Breast epithelium (tissue), 4 donors: ENCODE results near the gene MINDY4. TPM values are rescaled to one million over a fixed set of nuclear protein-coding genes. Genes with fewer than 3 reads are reported as not detected.

Experiments
- DNase-seq, 2 donors: peaks; one replicate each; pipeline ENCODE4 v3.0.0-alpha.2; 2019; ENCODE audit warnings: low spot score in 2 of 2
- H3K27ac ChIP-seq, 2 donors: fragments of 200-600 bp; sonication (generic) in 1 of 2; one replicate each; pipeline ENCODE4 v1.5.1; 2016 to 2019; ENCODE audit warnings: mild to moderate bottlenecking in 1 of 2
- H3K27me3 ChIP-seq, 2 donors: fragments of 200-600 bp; sonication (generic) in 1 of 2; one replicate each; pipeline versions ENCODE4 v1.5.1 to v1.6.0; 2017 to 2019; ENCODE audit warnings: control low read depth in 1 of 2, mild to moderate bottlenecking in 1 of 2
- H3K36me3 ChIP-seq: fragments of 200-600 bp; one replicate; pipeline ENCODE4 v1.5.1; 2019
- H3K4me1 ChIP-seq, 2 donors: fragments of 200-600 bp; sonication (generic); one replicate each; pipeline ENCODE4 v1.5.1; 2016 to 2019; ENCODE audit warnings: control low read depth in 1 of 2
- H3K4me3 ChIP-seq, 3 donors: fragments of 200-600 bp; sonication (generic); 1 replicate in 2 of 3; 2 replicates in 1 of 3; pipeline ENCODE4 v1.5.1; 2016 to 2019; ENCODE audit warnings: mild to moderate bottlenecking in 3 of 3, moderate library complexity in 2 of 3
- H3K9me3 ChIP-seq, 2 donors: fragments of 200-600 bp; sonication (generic) in 1 of 2; one replicate each; pipeline ENCODE4 v1.5.1; 2016 to 2019; ENCODE audit warnings: control low read depth in 1 of 2
- POLR2A ChIP-seq: fragments of 450-650 bp; IDR thresholded peaks from one replicate; pipeline ENCODE4 v1.6.1; 2016; ENCODE audit warnings: antibody characterized with exemption, mild to moderate bottlenecking, moderate library complexity
- POLR2AphosphoS5 ChIP-seq, 3 donors: sonication (generic); formaldehyde crosslinking; IDR thresholded peaks; one replicate each; pipeline ENCODE4 v1.6.1; 2017; ENCODE audit warnings: antibody characterized with exemption in 3 of 3
- intact Hi-C: fragments of 100-400 bp; cut with DNase I; formaldehyde crosslinking; loops from one replicate; pipeline ENCODE4 v1.15.1; 2023; ENCODE audit warnings: low total_unique reads
- total RNA-seq, 3 donors: library from RNA; depleted of rRNA; stranded (reverse); fragments of >200 nt; gene quantifications; one replicate each; pipeline ENCODE4 v1.1.0, GENCODE V29; 2016
- TF ChIP-seq, protein P1 (sequence below), 3 donors: fragments of 450-650 bp; IDR thresholded peaks; one replicate each; pipeline ENCODE4 v1.5.1; 2016 to 2017; ENCODE audit warnings: antibody characterized with exemption in 3 of 3, mild to moderate bottlenecking in 3 of 3, moderate library complexity in 3 of 3

MINDY4 gene
- total RNA-seq, 3 donors from 2014 or later: 5.6 to 14.9 (median 13.8) TPM

DNA sequence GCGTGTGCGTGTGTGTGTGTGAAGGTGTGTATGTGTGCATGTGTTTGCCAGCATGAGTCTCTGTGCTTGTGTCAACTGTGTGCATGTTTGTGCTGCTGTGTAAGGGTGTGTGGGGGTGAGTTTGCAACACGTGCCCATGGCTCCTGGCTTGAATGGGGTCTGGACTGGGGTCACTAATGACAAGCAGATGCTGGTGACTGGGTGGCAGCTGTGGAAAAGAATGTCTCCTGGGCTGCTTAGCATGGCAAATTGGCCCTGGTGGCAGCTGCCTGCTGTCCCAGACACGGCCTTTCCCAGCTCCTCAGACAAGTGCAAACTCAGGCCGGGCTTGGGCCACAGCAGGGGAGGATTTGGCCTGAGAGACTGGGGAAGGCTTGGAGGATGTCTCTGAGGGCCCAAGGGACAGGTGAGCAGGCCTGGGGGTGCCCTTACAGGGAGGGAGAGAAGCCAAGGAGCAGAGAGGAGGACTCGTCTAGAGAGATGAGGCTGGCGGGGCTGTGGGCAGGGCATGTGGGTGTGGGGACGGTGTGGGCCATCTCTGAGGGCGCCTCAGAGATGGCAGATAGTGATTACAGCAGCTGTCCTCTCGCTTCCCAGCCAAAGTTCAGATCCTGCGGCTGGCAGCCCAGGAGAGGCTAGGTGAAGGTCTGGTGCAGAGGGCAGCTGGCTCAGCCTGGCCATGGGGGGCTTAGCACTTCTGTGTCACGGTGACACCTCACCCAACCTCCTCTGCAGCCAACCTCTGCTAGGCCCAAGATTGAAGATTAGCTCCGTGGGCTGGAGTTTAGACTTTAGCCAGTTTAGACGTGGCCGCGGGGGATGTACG is 142.0 kb downstream of the MINDY4 start:
- Histone ChIP-seq H3K36me3 (no peaks in the 10 kb centered on the region), H3K9me3 (no peaks in the 10 kb centered on the region), H3K4me3 (peak overlapping the region; percentile 45 to 55 (median 46)), H3K27ac (peak overlapping the region; percentile 30 to 40), H3K27me3 (no peaks in the 10 kb centered on the region), H3K4me1 (peaks cover 3 to 7% of the 10 kb centered on the region in 2 donors)
- intact Hi-C loops: loop anchor here (10.0 kb wide), 1 partner anchor 98 kb away; no protein-coding TSS in a partner anchor
- DNase-seq: no peak
- no peak for TF ChIP-seq POLR2AphosphoS5 (IDR thresholded peaks at IDR 0.05)
- TF ChIP-seq POLR2A: no peak
- TF ChIP-seq, protein P1, sequence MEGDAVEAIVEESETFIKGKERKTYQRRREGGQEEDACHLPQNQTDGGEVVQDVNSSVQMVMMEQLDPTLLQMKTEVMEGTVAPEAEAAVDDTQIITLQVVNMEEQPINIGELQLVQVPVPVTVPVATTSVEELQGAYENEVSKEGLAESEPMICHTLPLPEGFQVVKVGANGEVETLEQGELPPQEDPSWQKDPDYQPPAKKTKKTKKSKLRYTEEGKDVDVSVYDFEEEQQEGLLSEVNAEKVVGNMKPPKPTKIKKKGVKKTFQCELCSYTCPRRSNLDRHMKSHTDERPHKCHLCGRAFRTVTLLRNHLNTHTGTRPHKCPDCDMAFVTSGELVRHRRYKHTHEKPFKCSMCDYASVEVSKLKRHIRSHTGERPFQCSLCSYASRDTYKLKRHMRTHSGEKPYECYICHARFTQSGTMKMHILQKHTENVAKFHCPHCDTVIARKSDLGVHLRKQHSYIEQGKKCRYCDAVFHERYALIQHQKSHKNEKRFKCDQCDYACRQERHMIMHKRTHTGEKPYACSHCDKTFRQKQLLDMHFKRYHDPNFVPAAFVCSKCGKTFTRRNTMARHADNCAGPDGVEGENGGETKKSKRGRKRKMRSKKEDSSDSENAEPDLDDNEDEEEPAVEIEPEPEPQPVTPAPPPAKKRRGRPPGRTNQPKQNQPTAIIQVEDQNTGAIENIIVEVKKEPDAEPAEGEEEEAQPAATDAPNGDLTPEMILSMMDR (IDR thresholded peaks at IDR 0.05): no peak

DNA sequence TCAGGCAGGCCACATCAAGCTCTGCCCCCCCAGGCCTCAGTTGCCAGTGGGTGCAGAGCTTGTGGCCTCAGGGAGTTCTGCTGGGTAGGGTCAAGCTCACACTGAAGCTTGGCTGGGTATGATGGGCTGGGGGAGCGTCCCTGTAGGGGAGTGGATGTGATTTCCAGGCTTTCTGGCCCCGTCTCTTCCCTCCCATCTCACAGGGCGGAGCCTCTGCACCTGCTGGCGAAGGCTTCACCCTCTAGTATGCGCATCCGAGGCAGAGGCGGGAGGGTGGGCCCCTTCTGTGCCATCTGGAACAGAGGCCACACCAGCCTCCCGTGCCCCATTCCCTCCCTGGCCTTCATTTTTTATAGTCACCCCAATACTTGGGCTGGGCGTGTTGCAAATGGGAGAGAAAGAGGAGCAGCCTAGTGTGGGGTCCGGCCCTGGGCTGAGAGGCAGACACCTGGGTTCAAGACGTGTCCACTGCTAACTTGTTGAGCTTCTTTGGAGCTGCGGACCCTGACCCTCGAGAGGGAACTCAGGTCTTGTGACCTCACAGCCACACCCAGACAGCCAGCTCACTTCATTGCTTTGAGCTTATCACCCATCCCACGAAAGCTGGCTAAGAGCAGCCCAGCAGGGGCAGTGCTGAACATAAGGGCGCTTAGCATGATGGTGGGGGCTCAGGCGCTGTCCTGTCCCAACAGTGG is 142.8 kb downstream of the MINDY4 start:
- TF ChIP-seq POLR2AphosphoS5 (IDR thresholded peaks at IDR 0.05) (no peak), POLR2A (no peak)
- TF ChIP-seq, protein P1 (IDR thresholded peaks at IDR 0.05): no peak
- H3K9me3 ChIP-seq: no peaks in the 10 kb centered on the region
- no peaks in the 10 kb centered on the region for H3K27me3 ChIP-seq
- peak overlapping the region; percentile 45 to 55 (median 46) for H3K4me3 ChIP-seq
- no peak for DNase-seq
- peaks cover 3 to 7% of the 10 kb centered on the region in 2 donors for H3K4me1 ChIP-seq
- no peaks in the 10 kb centered on the region for H3K36me3 ChIP-seq
- H3K27ac ChIP-seq: peak overlapping the region; percentile 30 to 40
- intact Hi-C loops: loop anchor here (10.0 kb wide), 1 partner anchor 99 kb away; no protein-coding TSS in a partner anchor

DNA sequence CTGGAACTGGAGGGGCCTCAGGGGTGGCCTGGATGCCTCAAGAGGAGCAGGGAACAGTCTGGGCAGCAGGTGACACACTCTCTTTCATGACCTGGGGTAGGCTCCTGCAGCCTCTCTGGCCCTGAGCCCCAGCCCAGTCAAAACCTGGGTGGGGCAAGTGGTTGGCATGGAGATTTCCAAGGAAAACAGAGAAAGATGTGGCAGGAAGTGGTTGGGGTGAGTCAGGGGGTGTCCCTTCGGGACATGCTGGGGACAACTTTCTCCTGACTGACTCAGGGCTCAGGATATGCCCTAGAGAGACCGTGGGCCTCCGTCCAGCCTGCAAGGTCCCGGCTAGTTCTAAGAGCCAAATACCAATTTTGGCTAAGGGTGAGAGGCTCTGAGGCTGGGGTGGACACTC is 143.4 kb downstream of the MINDY4 start:
- Histone ChIP-seq H3K36me3 (no peaks in the 10 kb centered on the region), H3K4me3 (peak overlapping the region; percentile 45 to 55 (median 46)), H3K4me1 (peaks cover 3 to 7% of the 10 kb centered on the region in 2 donors), H3K27ac (peak overlapping the region; percentile 30 to 40), H3K27me3 (no peaks in the 10 kb centered on the region), H3K9me3 (no peaks in the 10 kb centered on the region)
- DNase-seq: no peak
- intact Hi-C loops: loop anchor here (10.0 kb wide), 1 partner anchor 100 kb away; no protein-coding TSS in a partner anchor
- TF ChIP-seq POLR2AphosphoS5 (IDR thresholded peaks at IDR 0.05): no peak
- TF ChIP-seq, protein P1 (IDR thresholded peaks at IDR 0.05): no peak
- no peak for TF ChIP-seq POLR2A

DNA sequence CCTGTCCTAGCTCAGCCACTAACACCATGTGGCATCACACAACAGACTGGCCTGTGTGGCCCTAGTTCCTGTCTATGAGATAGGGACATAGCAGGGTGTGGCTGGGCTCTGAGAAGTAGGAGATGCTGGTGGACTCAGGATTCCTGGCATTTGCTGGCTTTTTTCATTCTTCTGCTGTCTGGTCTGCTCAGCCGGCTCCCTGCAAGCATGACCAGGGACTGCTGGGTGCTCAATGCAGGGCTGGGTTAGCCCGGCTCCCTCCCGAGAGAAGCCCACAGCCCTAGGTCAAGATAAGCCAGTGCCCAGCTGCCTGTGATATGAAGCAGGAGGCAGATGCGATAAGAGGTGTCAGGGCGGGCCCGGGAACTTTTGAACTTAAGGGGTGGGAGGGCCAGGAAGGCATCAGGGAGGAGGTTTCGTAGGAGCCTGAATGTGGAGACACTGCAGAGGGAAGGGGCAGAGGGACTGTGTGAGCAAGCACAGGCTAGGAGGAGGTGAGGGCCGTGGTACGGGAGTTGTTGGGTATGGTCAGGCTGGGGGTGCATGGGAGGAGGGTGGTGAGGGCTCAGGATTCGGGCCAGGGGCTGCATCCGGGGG is 143.9 kb downstream of the MINDY4 start:
- no peaks in the 10 kb centered on the region for H3K36me3 ChIP-seq
- H3K27me3 ChIP-seq: no peaks in the 10 kb centered on the region
- peak overlapping the region; percentile 45 to 55 (median 46) for H3K4me3 ChIP-seq
- TF ChIP-seq POLR2AphosphoS5 (IDR thresholded peaks at IDR 0.05): no peak
- TF ChIP-seq POLR2A: no peak
- peak overlapping the region; percentile 30 to 40 for H3K27ac ChIP-seq
- intact Hi-C loops: loop anchor here (10.0 kb wide), 1 partner anchor 100 kb away; no protein-coding TSS in a partner anchor
- DNase-seq: no peak
- peaks cover 2 to 7% of the 10 kb centered on the region in 2 donors for H3K4me1 ChIP-seq
- H3K9me3 ChIP-seq: no peaks in the 10 kb centered on the region

DNA sequence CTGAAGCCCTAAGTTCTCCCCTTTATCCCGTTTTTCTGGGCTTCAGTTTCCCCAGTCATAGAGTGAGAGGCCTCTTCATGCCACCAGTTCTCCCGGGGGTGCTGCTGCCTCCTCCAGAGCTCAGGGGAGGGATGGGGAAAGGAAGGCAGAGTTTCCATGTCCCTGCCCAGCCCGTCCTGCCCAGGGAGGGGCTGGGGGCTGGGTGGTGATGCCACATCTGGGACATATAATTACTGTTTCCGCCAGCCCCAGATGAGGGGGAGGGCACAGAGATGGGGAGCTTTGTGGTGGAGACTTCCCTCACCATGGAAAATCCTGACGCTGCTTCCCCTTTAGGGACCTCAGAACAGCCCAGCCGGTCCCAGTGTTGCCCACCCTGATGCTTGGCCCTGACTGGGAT is 144.5 kb downstream of the MINDY4 start:
- H3K36me3 ChIP-seq: no peaks in the 10 kb centered on the region
- peaks cover 0 to 7% of the 10 kb centered on the region in 2 donors for H3K4me1 ChIP-seq
- peak overlapping the region in 1 of 2 donors; percentile 30 for H3K27ac ChIP-seq
- no peaks in the 10 kb centered on the region for H3K9me3 ChIP-seq
- H3K4me3 ChIP-seq: peak overlapping the region; percentile 45 to 55 (median 46)
- intact Hi-C loops: loop anchor here (10.0 kb wide), 1 partner anchor 101 kb away; no protein-coding TSS in a partner anchor
- H3K27me3 ChIP-seq: no peaks in the 10 kb centered on the region
- DNase-seq: no peak
- TF ChIP-seq, protein P1 (IDR thresholded peaks at IDR 0.05): no peak
- TF ChIP-seq POLR2AphosphoS5 (IDR thresholded peaks at IDR 0.05): no peak
- TF ChIP-seq POLR2A: no peak
